K562 (cell line): ENCODE results near the gene VWA1. TPM values are rescaled to one million over a fixed set of nuclear protein-coding genes. Genes with fewer than 3 reads are reported as not detected.

Source experiments
- ATAC-seq: fragments of 200-7000 bp; cut with Tn5 transposase; 3 replicates; pipeline ENCODE4 v1.9.1; 2020; ENCODE audit warnings: moderate library complexity
- BruUV-seq: library from RNA; stranded (reverse); fragments of 400-500 nt; replicated peaks from 2 replicates; lab custom pipeline; 2021; lab: Mats Ljungman, UMichigan
- CTCF ChIA-PET: fragments of 300-600 bp; formaldehyde crosslinking; extraction: SDS; loops from one replicate; lab custom pipeline; 2021; ENCODE audit warnings: low intra/inter-chr PET ratio; lab: Yijun Ruan, JAX
- POLR2A ChIA-PET: fragments of 300-600, 350-650 bp; sonication (Branson Sonifier 250); formaldehyde crosslinking; extraction: SDS; loops from one replicate; lab custom pipeline; 2021; ENCODE audit warnings: antibody characterized with exemption, inconsistent platforms; lab: Yijun Ruan, JAX
- DNase-seq, 4 experiments: peaks; one replicate each; pipeline versions ENCODE4 v3.0.0 to v3.0.0-alpha.2; 2011 to 2018; ENCODE audit warnings: low spot score in 3 of 4, mixed read lengths in 3 of 4; ENCODE audit errors: extremely low read depth in 1 of 4
- FAIRE-seq: peaks from 2 replicates; lab custom pipeline; 2011; peaks lifted over from hg19 to GRCh38; lab: Jason Lieb, UNC
- H2AFZ ChIP-seq: 2 replicates; pipeline ENCODE4 v1.6.0; 2011; ENCODE audit warnings: low read depth, low read length, control low read depth, inconsistent platforms
- H3K27ac ChIP-seq: fragments of 200-600 bp; 3 replicates; pipeline ENCODE4 v1.8.0; 2011; ENCODE audit warnings: low read depth, mild to moderate bottlenecking, control low read depth, inconsistent platforms, low read length, moderate library complexity, mixed read lengths; ENCODE audit errors: extremely low read depth
- H3K27me3 ChIP-seq, 2 experiments: fragments of 300-600 bp in 1 of 2; 2 replicates in 1 of 2; 3 replicates in 1 of 2; pipeline versions ENCODE4 v1.6.0 to v1.8.0; 2011; ENCODE audit warnings: inconsistent platforms in 2 of 2, low read length in 2 of 2, mild to moderate bottlenecking in 1 of 2, mixed read lengths in 1 of 2, moderate library complexity in 1 of 2; ENCODE audit not compliant: control insufficient read depth in 2 of 2, insufficient read depth in 2 of 2
- H3K36me3 ChIP-seq: fragments of 300-600 bp; 3 replicates; pipeline ENCODE4 v1.8.0; 2011; ENCODE audit warnings: mild to moderate bottlenecking, low read length, inconsistent platforms; ENCODE audit not compliant: control insufficient read depth, insufficient read depth
- H3K4me1 ChIP-seq, 2 experiments: fragments of 200-600 bp in 1 of 2; replicated peaks in 1 of 2; 2 replicates in 1 of 2; 3 replicates in 1 of 2; pipeline versions ENCODE4 v1.5.1 to v1.8.0; 2011; ENCODE audit warnings: inconsistent platforms in 2 of 2, low read length in 2 of 2, mild to moderate bottlenecking in 1 of 2, mixed read lengths in 1 of 2, moderate library complexity in 1 of 2; ENCODE audit not compliant: control insufficient read depth in 2 of 2, insufficient read depth in 2 of 2
- H3K4me2 ChIP-seq: 2 replicates; pipeline ENCODE4 v1.6.1; 2011; ENCODE audit warnings: low read length, control low read depth, inconsistent platforms, mixed read lengths; ENCODE audit not compliant: insufficient read depth
- H3K4me3 ChIP-seq: fragments of 200-600 bp; sonication (generic), shearing (Covaris generic); 2 replicates; pipeline ENCODE4 v1.5.1; 2016; ENCODE audit warnings: control low read depth, inconsistent platforms
- H3K79me2 ChIP-seq: fragments of 200-600 bp; 3 replicates; pipeline ENCODE4 v1.8.0; 2011; ENCODE audit warnings: low read length, inconsistent platforms; ENCODE audit not compliant: control insufficient read depth, insufficient read depth
- H3K9ac ChIP-seq, 2 experiments: 2 replicates each; pipeline versions ENCODE4 v1.6.0 to v1.6.1; 2011; ENCODE audit warnings: low read depth in 2 of 2, low read length in 2 of 2, control low read depth in 1 of 2, inconsistent platforms in 1 of 2, mild to moderate bottlenecking in 1 of 2, mixed read lengths in 1 of 2; ENCODE audit not compliant: insufficient read depth in 1 of 2
- H3K9me1 ChIP-seq: one replicate; pipeline ENCODE4 v1.6.0; 2011; ENCODE audit warnings: inconsistent platforms, mild to moderate bottlenecking, low read length, moderate library complexity; ENCODE audit not compliant: control insufficient read depth, insufficient read depth
- H3K9me3 ChIP-seq: replicated peaks from 2 replicates; pipeline ENCODE4 v1.5.1; 2011; ENCODE audit warnings: low read depth, low read length, inconsistent platforms; ENCODE audit not compliant: control insufficient read depth, insufficient read depth
- H4K20me1 ChIP-seq: replicated peaks from 2 replicates; pipeline ENCODE4 v1.6.1; 2011; ENCODE audit warnings: low read length, inconsistent platforms, mixed read lengths; ENCODE audit not compliant: control insufficient read depth, insufficient read depth
- GTF2A2 ChIP-seq: IDR thresholded peaks from 2 replicates; pipeline ENCODE4 v1.6.1; 2016; ENCODE audit warnings: mild to moderate bottlenecking, missing genetic modification characterization, missing compliant biosample characterization
- NBN ChIP-seq: fragments of 450-650 bp; IDR thresholded peaks from 2 replicates; pipeline ENCODE4 v1.6.1; 2016; ENCODE audit warnings: low read depth, mild to moderate bottlenecking
- RBFOX2 ChIP-seq: fragments of 200-400 bp; formaldehyde crosslinking; IDR thresholded peaks from 2 replicates; pipeline ENCODE4 v1.6.1; 2017; ENCODE audit warnings: low read depth, mild to moderate bottlenecking, low read length, moderate library complexity
- ZBTB33 ChIP-seq: sonication (generic); formaldehyde crosslinking; IDR thresholded peaks from 2 replicates; pipeline ENCODE4 v1.8.1; 2023; ENCODE audit warnings: mild to moderate bottlenecking, missing genetic modification reagents
- WGBS: fragments of 100-300 bp; shearing (Covaris generic); methylation state at CpG from one replicate; pipeline ENCODE4 v1.1.6; 2016; ENCODE audit warnings: low coverage, mixed read lengths; ENCODE audit not compliant: insufficient coverage; ENCODE audit errors: missing lambda C conversion rate; 5-methylcytosine and 5-hydroxymethylcytosine counted together
- in situ Hi-C: fragments of 300-500 bp; cut with MboI; formaldehyde crosslinking; loops from 4 replicates; pipeline ENCODE4 v1.15.0; 2018; ENCODE audit warnings: inconsistent platforms, mixed read lengths
- intact Hi-C: fragments of 100-400 bp; cut with micrococcal nuclease; formaldehyde crosslinking; loops from 2 replicates; pipeline ENCODE4 v1.14.2; 2022
- polyA plus RNA-seq, 8 experiments: library from polyadenylated mRNA; depleted of rRNA in 4 of 8; stranded (reverse) in 5 of 8; unstranded in 3 of 8; fragments of >200 nt; fragmentation: Nextera tagmentation in 2 of 8; fragmentation: Illumina TruSeq in 1 of 8; extraction: Ambion mirVana in 2 of 8; extraction: Trizol in 1 of 8; gene quantifications; 2 replicates each; pipeline versions ENCODE4 v1.2.1 to v1.2.3, GENCODE V29; 2011 to 2014; ENCODE audit warnings: inconsistent platforms in 1 of 8, missing spikeins in 1 of 8
- total RNA-seq, 7 experiments: library from RNA; depleted of rRNA in 6 of 7; stranded (reverse); fragments of >200 nt in 6 of 7; fragmentation: Illumina TruSeq in 2 of 7; extraction: Trizol in 2 of 7; gene quantifications; 2 replicates each; pipeline versions ENCODE4 v1.2.1 to v1.2.3, GENCODE V29; 2011 to 2021; ENCODE audit warnings: low replicate concordance in 1 of 7

Gene VWA1
- total and polyA plus RNA-seq, 9 of the 15 experiments (the other 6 are each of a cell fraction or from before 2014, with no cell fraction given), result 0.01 to 6.4 (median 0.85) TPM

- no peak for ATAC-seq
Observed at GRCh38 chr1:1391225-1391624, 44.3 kb upstream of the VWA1 start.

More at GRCh38 chr1:1391225-1391624, 44.3 kb upstream of the VWA1 start:
- TF ChIP-seq NBN (no peak), GTF2A2 (tag) (no peak), ZBTB33 (CRISPR knock-in tag) (peak; percentile 63; the same call in 1 of the 2 replicates), RBFOX2 (peak; percentile 52; the same call in 1 of the 2 replicates)
- H3K9me3 ChIP-seq, result no peaks in the 10 kb centered on the region
- peaks cover 96% of the 10 kb centered on the region for H3K36me3 ChIP-seq
- H3K27ac ChIP-seq, result no peak overlapping the region
- H2AFZ ChIP-seq, result no peak overlapping the region
- POLR2A ChIA-PET, result interaction anchor here (0.6 to 7.1 kb wide), 8 partner anchors 6 to 421 kb away, joined by 3 to 58 read pairs (median 4); partner anchors contain the start of genes AURKAIP1, CCNL2 and MRPL20
- H3K4me2 ChIP-seq, result no peak overlapping the region
- FAIRE-seq (no peak), DNase-seq (peak in 1 of 4 experiments; percentile 12)
- H3K9me1 ChIP-seq, result no peaks in the 10 kb centered on the region
- no peaks in the 10 kb centered on the region for H3K27me3 ChIP-seq
- 87% methylated on average over 12 of the region's 12 CpGs for WGBS
- no peak overlapping the region for H3K4me3 ChIP-seq
- CTCF ChIA-PET, result no interaction called here
- H3K9ac ChIP-seq, result 0 out of 4 replicates have a peak overlapping the region, but pooled peaks of 1 of the 2 experiments have one; percentile 32
- in situ Hi-C loops, result no loop called here
- intact Hi-C loops, result loop anchor here (10.0 kb wide), 1 partner anchor 124 kb away; the partner anchor contains the start of gene ATAD3A
- peaks cover 6 to 13% of the 10 kb centered on the region in 2 experiments; a peak in 4 of 5 replicates for H3K4me1 ChIP-seq
- no TSS peak for BruUV-seq
- H3K79me2 ChIP-seq, result peaks cover 30% of the 10 kb centered on the region; the same call in 2 of the 3 replicates
- no peaks in the 10 kb centered on the region for H4K20me1 ChIP-seq
